Mesendoderm (in vitro differentiated cells): ENCODE results near the gene GTF3C1.

Experiments
- DNase-seq: peaks from one replicate; pipeline ENCODE4 v3.0.0; 2013
- H2AK5ac ChIP-seq: 2 replicates; pipeline ENCODE4 v1.6.1; 2013; ENCODE audit warnings: low read length, inconsistent platforms
- H2BK120ac ChIP-seq: 2 replicates; pipeline ENCODE4 v1.6.1; 2013; ENCODE audit warnings: low read depth, mild to moderate bottlenecking, low read length, moderate library complexity, mixed read lengths
- H2BK15ac ChIP-seq: replicated peaks from 2 replicates; pipeline ENCODE4 v1.6.1; 2013; ENCODE audit warnings: low read depth, mild to moderate bottlenecking, moderate library complexity
- H2BK5ac ChIP-seq: 2 replicates; pipeline ENCODE4 v1.6.1; 2013; ENCODE audit warnings: low read length, inconsistent platforms
- H3K18ac ChIP-seq: 2 replicates; pipeline ENCODE4 v1.6.1; 2013; ENCODE audit warnings: mild to moderate bottlenecking, low read length, mixed read lengths
- H3K23ac ChIP-seq: one replicate; pipeline ENCODE4 v1.6.1; 2013; ENCODE audit warnings: low read length
- H3K27ac ChIP-seq: 2 replicates; pipeline ENCODE4 v1.5.1; 2013; ENCODE audit warnings: low read depth, mild to moderate bottlenecking, inconsistent platforms, low read length, moderate library complexity
- H3K27me3 ChIP-seq: 2 replicates; pipeline ENCODE4 v1.6.1; 2013; ENCODE audit warnings: low read length, control low read depth, mild to moderate bottlenecking, inconsistent platforms; ENCODE audit not compliant: insufficient read depth, poor library complexity
- H3K36me3 ChIP-seq: 2 replicates; pipeline ENCODE4 v1.6.1; 2013; ENCODE audit warnings: low read length, inconsistent platforms; ENCODE audit not compliant: control insufficient read depth, insufficient read depth
- H3K4ac ChIP-seq: one replicate; pipeline ENCODE4 v1.6.1; 2013; ENCODE audit warnings: low read depth, mild to moderate bottlenecking, low read length, moderate library complexity
- H3K4me1 ChIP-seq: 2 replicates; pipeline ENCODE4 v1.6.1; 2013; ENCODE audit warnings: low read depth, low read length, inconsistent platforms; ENCODE audit not compliant: control insufficient read depth
- H3K4me2 ChIP-seq: 2 replicates; pipeline ENCODE4 v1.6.1; 2013; ENCODE audit warnings: low read length
- H3K4me3 ChIP-seq: 2 replicates; pipeline ENCODE4 v1.5.1; 2013; ENCODE audit warnings: mild to moderate bottlenecking, low read length
- H3K56ac ChIP-seq: one replicate; pipeline ENCODE4 v1.6.1; 2013; ENCODE audit warnings: low read length
- H3K79me1 ChIP-seq: 2 replicates; pipeline ENCODE4 v1.6.1; 2013; ENCODE audit warnings: low read length, inconsistent platforms
- H3K79me2 ChIP-seq: 2 replicates; pipeline ENCODE4 v1.6.1; 2013; ENCODE audit warnings: mild to moderate bottlenecking, low read length; ENCODE audit not compliant: control insufficient read depth, insufficient read depth
- H3K9ac ChIP-seq: 2 replicates; pipeline ENCODE4 v1.6.1; 2013; ENCODE audit warnings: low read length, inconsistent platforms
- H4K5ac ChIP-seq: one replicate; pipeline ENCODE4 v1.6.1; 2013; ENCODE audit warnings: low read length
- H4K8ac ChIP-seq: one replicate; pipeline ENCODE4 v1.6.1; 2013; ENCODE audit warnings: low read depth, mild to moderate bottlenecking, control low read depth, low read length, moderate library complexity
- WGBS: extraction: QIAGEN DNeasy Blood & Tissue Kit; methylation state at CpG from one replicate; pipeline ENCODE4 v1.1.7; 2013; ENCODE audit warnings: low lambda C conversion rate, missing lambda C conversion rate; ENCODE audit not compliant: insufficient coverage; ENCODE audit errors: extremely low coverage; 5-methylcytosine and 5-hydroxymethylcytosine counted together

The GTF3C1 gene

GRCh38 chr16:27430923-27431484 is 118.7 kb downstream of the GTF3C1 start:
- no peak overlapping the region for H3K56ac ChIP-seq
- no peak overlapping the region for H2AK5ac ChIP-seq
- no peaks in the 10 kb centered on the region for H3K79me1 ChIP-seq
- no peaks in the 10 kb centered on the region for H3K27me3 ChIP-seq
- H3K27ac ChIP-seq = no peak overlapping the region
- no peak overlapping the region for H3K18ac ChIP-seq
- H3K23ac ChIP-seq = no peak overlapping the region
- no peak overlapping the region for H4K8ac ChIP-seq
- no peak overlapping the region for H2BK15ac ChIP-seq
- no peak overlapping the region for H3K4me3 ChIP-seq
- no peaks in the 10 kb centered on the region for H3K36me3 ChIP-seq
- no peak overlapping the region for H2BK5ac ChIP-seq
- WGBS = no CpG with 5 or more reads among the region's 10 CpGs
- no peak overlapping the region for H4K5ac ChIP-seq
- no peak overlapping the region for H3K9ac ChIP-seq
- H3K4ac ChIP-seq = no peak overlapping the region
- no peak overlapping the region for H2BK120ac ChIP-seq
- DNase-seq = peak; percentile 21
- no peaks in the 10 kb centered on the region for H3K79me2 ChIP-seq
- peaks cover 2% of the 10 kb centered on the region for H3K4me1 ChIP-seq
- H3K4me2 ChIP-seq = no peak overlapping the region

- Histone ChIP-seq H3K79me2 (no peaks in the 10 kb centered on the region), H3K27me3 (no peaks in the 10 kb centered on the region), H2BK120ac (no peak overlapping the region), H3K4me3 (no peak overlapping the region), H3K4me1 (peaks cover 2% of the 10 kb centered on the region), H3K36me3 (no peaks in the 10 kb centered on the region), H2BK5ac (no peak overlapping the region), H3K23ac (no peak overlapping the region), H3K4me2 (no peak overlapping the region), H3K27ac (no peak overlapping the region), H3K56ac (no peak overlapping the region), H2AK5ac (no peak overlapping the region), H4K5ac (no peak overlapping the region), H3K9ac (no peak overlapping the region), H4K8ac (no peak overlapping the region), H2BK15ac (no peak overlapping the region), H3K18ac (no peak overlapping the region), H3K79me1 (no peaks in the 10 kb centered on the region), H3K4ac (no peak overlapping the region)
- no CpG with 5 or more reads among the region's 7 CpGs for WGBS
- no peak for DNase-seq
Measured at GRCh38 chr16:27430512-27430911, 119.2 kb downstream of the GTF3C1 start.

- H4K5ac ChIP-seq = no peak overlapping the region
Measured at GRCh38 chr16:27429981-27430441, 119.7 kb downstream of the GTF3C1 start.

DNA sequence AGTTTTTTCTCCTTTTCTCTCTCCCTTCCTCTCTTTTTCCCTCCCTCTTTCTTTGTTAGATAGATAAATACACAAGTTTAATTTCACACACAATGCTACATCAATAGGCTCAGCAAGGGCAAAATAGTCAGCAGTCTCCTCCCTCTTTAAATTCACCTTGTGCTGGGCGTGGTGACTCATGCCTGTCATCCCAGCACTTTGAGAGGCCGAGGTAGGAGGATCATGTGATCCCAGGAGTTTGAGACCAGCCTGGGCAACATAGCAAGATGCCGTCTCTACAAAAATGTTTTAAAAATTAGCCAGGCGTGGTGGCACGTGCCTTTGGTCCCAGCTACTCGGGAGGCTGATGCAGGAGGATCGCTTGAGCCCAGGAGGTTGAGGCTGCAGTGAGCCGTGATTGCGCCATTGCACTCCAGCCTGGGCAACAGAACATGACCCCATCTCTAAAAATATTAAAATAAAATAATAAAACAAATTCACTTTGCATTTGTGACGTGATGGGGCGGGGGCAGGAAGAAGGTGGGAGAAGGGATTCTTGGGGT is 120.3 kb downstream of the GTF3C1 start:
- peaks cover 2% of the 10 kb centered on the region for H3K4me1 ChIP-seq
- no peak for DNase-seq

More at GRCh38 chr16:27429981-27430441, 119.7 kb downstream of the GTF3C1 start:
- Histone ChIP-seq H3K9ac (no peak overlapping the region), H2BK5ac (no peak overlapping the region), H3K27me3 (no peaks in the 10 kb centered on the region), H3K79me1 (no peaks in the 10 kb centered on the region), H3K79me2 (no peaks in the 10 kb centered on the region), H3K36me3 (no peaks in the 10 kb centered on the region), H3K27ac (no peak overlapping the region), H3K18ac (no peak overlapping the region), H2BK15ac (no peak overlapping the region), H3K4me2 (no peak overlapping the region), H3K56ac (no peak overlapping the region), H3K4me1 (peaks cover 2% of the 10 kb centered on the region), H3K23ac (no peak overlapping the region), H2AK5ac (no peak overlapping the region), H4K8ac (no peak overlapping the region), H3K4ac (no peak overlapping the region), H2BK120ac (no peak overlapping the region), H3K4me3 (no peak overlapping the region)
- no CpG with 5 or more reads among the region's 16 CpGs for WGBS
- no peak for DNase-seq

DNA sequence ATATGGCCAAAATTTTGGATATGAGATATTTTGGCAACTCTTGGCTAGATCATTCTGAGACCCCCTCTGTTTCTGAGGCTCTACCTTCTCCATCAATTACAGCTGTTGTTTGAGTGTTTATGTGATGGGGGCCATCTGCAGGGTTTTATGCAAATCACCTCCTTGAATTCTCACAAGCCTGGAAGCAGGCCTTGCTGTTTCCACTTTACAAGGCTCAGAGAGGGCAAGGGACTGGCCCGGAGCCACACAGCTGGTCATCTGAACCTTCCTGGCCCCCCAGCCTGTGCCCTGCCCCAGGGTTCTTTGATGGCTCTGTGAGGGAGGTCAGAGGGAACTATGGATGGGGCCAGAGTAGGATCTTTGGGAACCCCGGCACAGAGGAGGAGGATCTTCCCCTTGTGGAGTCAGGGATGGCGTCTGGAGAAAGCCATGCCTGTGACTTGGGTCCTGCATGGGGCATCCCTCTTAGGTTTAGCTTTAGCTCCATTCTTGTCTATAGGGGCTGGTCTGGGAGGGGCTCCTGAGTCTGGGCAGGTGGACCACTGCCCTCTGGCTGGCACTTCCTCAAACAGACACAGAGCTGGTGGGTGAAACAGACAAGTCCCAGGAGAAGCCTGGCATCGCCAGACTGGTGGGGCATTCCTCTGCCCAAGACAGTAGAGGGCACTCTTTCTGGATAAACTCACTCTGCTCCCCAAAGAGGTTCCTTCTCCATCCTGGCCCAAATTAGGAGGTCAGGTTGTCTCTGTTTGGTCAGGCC is 121.5 kb downstream of the GTF3C1 start:
- no peak overlapping the region for H2BK15ac ChIP-seq
- H4K5ac ChIP-seq = no peak overlapping the region
- no CpG with 5 or more reads among the region's 4 CpGs for WGBS
- no peak overlapping the region for H3K18ac ChIP-seq
- no peak overlapping the region for H3K4me3 ChIP-seq
- no peaks in the 10 kb centered on the region for H3K79me1 ChIP-seq
- H3K36me3 ChIP-seq = no peaks in the 10 kb centered on the region
- no peak overlapping the region for H3K4ac ChIP-seq
- H3K79me2 ChIP-seq = no peaks in the 10 kb centered on the region
- H4K8ac ChIP-seq = no peak overlapping the region
- no peak overlapping the region for H2BK120ac ChIP-seq
- peaks cover 2% of the 10 kb centered on the region for H3K4me1 ChIP-seq
- H3K56ac ChIP-seq = no peak overlapping the region
- H2AK5ac ChIP-seq = no peak overlapping the region
- H3K4me2 ChIP-seq = no peak overlapping the region
- no peak overlapping the region for H3K27ac ChIP-seq
- H3K27me3 ChIP-seq = no peaks in the 10 kb centered on the region
- no peak overlapping the region for H3K23ac ChIP-seq
- H2BK5ac ChIP-seq = no peak overlapping the region
- H3K9ac ChIP-seq = no peak overlapping the region
- peak; percentile 10 for DNase-seq

More for the DNA sequence above, 120.3 kb downstream of the GTF3C1 start:
- Histone ChIP-seq H2BK15ac (no peak overlapping the region), H2BK5ac (no peak overlapping the region), H2AK5ac (no peak overlapping the region), H3K36me3 (no peaks in the 10 kb centered on the region), H3K56ac (no peak overlapping the region), H4K8ac (no peak overlapping the region), H3K4ac (no peak overlapping the region), H2BK120ac (no peak overlapping the region), H3K18ac (no peak overlapping the region), H3K27me3 (no peaks in the 10 kb centered on the region), H3K27ac (no peak overlapping the region), H3K4me3 (no peak overlapping the region), H4K5ac (no peak overlapping the region), H3K9ac (no peak overlapping the region), H3K79me1 (no peaks in the 10 kb centered on the region), H3K4me2 (no peak overlapping the region), H3K23ac (no peak overlapping the region), H3K79me2 (no peaks in the 10 kb centered on the region)
- no CpG with 5 or more reads among the region's 11 CpGs for WGBS
